Hematopoietic multipotent progenitor cell (in vitro differentiated cells): ENCODE measurements around the gene TRO. TPM values are rescaled to one million over a fixed set of nuclear protein-coding genes. Genes with fewer than 3 reads are reported as not detected.

Experiments
- DNase-seq, 3 donors: peaks; one replicate each; pipeline ENCODE4 v3.0.0-alpha.2; 2011 to 2015; ENCODE audit warnings: low read depth in 2 of 3, low spot score in 2 of 3
- small RNA-seq: library from RNA; depleted of rRNA; stranded (forward); fragments of <200 nt; gene quantifications from one replicate; pipeline ENCODE3, GENCODE V24; 2012
- total RNA-seq: library from RNA; depleted of rRNA; stranded (reverse); fragments of >200 nt; gene quantifications from one replicate; pipeline ENCODE4 v1.2.3, GENCODE V29; 2012

The TRO gene
- total RNA-seq, 1 donor: 38.8 TPM

DNA sequence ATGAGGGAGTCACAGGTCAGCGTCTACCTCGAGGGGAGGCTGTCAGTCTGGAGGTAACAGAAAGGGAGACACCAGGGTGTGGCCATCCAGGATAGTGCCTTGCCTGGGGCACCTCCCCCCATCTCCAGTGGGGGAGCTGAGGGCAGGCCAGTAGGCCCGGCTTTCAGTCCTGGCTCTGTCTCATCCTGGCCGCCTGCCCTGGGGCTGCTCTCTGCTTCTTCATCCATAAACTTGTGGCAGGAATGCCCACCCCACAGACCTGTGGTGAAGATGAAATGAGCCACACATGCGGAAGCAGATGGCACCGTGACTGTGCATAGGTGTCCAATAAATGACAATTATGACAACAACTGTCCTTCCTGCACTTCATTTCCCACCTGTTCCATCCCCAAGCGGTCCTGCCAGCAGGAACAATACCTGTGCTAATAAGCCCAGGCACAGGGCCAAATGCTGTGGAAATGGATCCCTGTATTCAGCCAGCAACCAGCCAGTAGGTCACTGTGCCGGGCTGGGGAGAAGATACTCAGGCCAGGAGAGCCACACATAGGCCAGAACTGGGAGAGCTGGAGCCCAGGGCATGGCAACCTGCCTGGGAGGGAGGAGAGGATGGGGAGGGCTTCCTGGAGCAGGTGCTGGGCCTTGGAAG lies 30.2 kb downstream of the TRO start:
- DNase-seq: no peak

DNA sequence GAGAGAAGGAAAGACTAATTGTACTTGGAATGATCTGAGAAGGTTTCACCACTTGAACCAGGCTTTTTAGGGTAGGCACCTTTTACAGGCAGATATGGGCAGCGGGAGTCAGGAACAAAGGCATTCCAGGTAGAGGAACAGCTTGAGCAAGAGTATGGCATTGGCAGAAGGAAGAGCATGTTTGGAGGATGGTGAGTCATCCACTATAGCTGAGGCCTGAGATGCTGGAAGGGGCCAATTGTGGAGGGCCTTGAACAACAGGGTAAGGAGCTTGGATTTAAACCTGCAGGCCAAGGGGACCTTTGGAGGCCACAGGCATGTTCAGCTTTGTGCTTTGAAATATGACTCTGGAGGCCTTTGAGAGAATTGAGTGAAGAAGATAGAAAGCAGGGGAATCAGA lies 41.1 kb downstream of the TRO start:
- DNase-seq: no peak

DNA sequence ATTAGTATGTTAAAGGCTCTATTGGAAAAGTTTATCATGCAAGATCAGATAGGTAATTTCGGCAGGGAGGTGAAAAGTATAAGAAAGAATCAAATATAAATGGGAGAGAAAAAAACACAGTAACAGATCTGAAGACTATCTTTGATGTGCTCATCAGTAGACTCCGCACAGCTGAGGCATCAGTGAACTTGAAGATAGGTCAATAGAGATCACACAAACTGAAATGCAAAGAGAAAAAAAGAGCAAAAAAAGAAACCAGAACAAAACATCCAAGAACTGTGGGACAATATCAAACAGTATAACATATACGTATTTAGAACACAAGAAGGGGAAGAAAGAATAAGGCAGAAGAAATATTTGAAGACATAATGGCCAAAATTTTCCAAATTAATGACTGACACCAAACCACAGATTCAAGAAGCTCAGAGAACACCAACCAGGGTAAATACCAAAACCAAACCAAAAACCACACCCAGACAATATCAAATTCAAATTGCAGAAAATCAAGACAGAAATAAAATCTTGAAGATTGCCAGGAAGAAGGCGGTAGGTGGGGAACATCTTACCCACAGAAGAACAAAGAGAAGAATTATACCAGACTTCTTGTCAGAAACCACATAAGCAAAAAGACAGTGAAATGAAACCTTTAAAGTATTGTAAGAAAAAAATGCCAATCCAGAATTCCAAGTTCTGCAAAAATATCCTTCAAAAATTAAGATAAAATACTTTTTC lies 44.3 kb downstream of the TRO start:
- DNase-seq: no peak

DNA sequence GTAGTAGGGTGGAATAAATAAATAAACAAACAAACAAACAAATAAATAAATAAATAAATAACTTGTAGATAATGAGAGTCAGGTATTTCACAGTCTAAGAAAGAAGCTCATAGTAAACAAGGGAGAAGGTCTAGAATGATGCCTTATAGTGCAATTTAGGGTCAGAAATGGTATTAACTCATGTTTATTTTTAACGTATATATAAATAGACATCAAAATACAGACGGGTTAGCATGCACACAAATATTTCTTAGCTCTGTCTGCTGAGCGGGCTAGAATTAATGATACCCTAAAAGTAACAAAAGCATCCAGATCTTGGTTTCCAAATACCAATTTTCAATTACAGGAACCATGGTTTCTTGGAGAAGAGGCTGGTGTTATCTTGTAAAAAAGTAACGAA lies 56.8 kb downstream of the TRO start:
- DNase-seq: no peak

DNA sequence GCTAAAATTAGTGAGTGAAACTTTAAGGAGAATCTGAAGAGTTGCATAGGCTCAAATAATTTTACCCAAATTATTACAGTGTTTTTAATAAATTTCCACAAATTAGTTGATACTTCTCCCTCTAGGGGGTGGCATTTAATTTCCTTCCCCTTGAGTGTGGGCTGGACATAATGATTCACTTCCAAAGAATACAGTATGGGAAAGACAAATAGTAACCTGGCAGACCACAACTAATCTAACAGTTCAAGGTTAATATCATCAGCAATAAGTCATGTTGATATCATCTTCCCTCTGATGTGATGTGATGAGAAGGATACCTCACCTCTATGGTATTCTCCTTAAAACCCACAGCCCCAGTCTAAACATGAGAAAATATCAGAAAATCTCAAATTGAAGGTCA lies 57.8 kb downstream of the TRO start:
- DNase-seq: no peak

DNA sequence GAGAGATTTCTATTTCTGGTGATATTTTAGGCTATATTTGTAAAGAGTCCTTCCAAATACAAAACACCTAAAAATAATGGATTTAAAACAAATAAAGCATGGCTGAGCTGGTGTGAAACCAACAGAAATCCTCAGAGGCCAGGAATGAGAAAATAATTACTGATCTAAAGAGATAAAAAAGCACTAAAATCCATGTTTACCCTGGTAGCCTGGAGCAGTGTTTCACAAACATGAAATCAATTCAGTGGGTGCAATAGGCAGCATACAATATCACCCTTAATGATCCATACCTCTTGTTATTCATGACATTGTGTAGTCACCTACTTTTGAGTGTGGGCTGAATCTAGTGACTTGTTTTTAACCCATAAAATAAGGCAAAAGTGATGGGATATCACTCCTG lies 58.8 kb downstream of the TRO start:
- no peak for DNase-seq

DNA sequence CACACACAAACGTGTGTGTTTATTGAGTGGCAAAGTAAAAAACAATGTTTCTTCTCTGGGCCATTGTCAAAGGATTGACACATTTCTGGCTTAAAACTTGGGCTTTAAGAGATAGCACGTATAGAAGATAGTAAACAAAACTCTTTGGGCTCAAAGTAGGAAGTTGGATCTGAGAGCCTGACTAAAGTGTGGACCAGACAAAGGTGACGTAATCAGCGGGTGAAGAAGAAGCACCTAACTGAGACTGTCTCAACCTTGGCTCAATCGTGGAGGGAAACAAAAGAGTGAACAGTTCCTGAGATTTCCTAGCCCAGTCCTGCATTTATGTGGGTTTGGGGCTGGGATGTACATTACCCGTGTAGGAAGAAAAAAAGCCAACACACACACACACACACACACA lies 59.7 kb downstream of the TRO start:
- no peak for DNase-seq

Small RNAs within 50 kb of the gene (small RNA-seq; reads per million reads assigned to genes)
- gene RF00614: not detected

Other genes with a start within 250 kb of the TRO start
- gene ITIH6, start 122.6 kb upstream of the TRO start, total RNA-seq: not detected
- gene MAGED2, start 113.1 kb upstream of the TRO start, total RNA-seq: 109 TPM
- gene PFKFB1, start 73.4 kb downstream of the TRO start, total RNA-seq: 0.27 TPM
- 10.0 TPM for gene APEX2, start 79.5 kb downstream of the TRO start, total RNA-seq
- gene ALAS2, start 110.2 kb downstream of the TRO start, total RNA-seq: 4.6 TPM
- gene PAGE2B, start 154.2 kb downstream of the TRO start, total RNA-seq: not detected
- not detected for gene PAGE2, start 168.2 kb downstream of the TRO start, total RNA-seq